Esophagus (tissue), 2 donors: ENCODE results near the gene MACF1. TPM values are rescaled to one million over a fixed set of nuclear protein-coding genes. Genes with fewer than 3 reads are reported as not detected.
A peak's percentile ranks its signal among the peaks of the same experiment; 100 is the strongest.

ENCODE experiments used
- H3K27ac ChIP-seq, 2 donors: one replicate each; pipeline ENCODE4 v1.5.1; 2013; ENCODE audit warnings: low read depth in 2 of 2, mild to moderate bottlenecking in 2 of 2, inconsistent platforms in 1 of 2, low read length in 1 of 2, moderate library complexity in 1 of 2
- H3K27me3 ChIP-seq, 2 donors: one replicate each; pipeline ENCODE4 v1.6.1; 2013; ENCODE audit warnings: low read length in 2 of 2, control low read depth in 1 of 2, mild to moderate bottlenecking in 1 of 2; ENCODE audit not compliant: insufficient read depth in 2 of 2, control insufficient read depth in 1 of 2
- H3K36me3 ChIP-seq, 2 donors: one replicate each; pipeline ENCODE4 v1.6.1; 2013; ENCODE audit warnings: low read length in 1 of 2; ENCODE audit not compliant: control insufficient read depth in 2 of 2, insufficient read depth in 2 of 2
- H3K4me1 ChIP-seq, 2 donors: one replicate each; pipeline ENCODE4 v1.6.1; 2013; ENCODE audit warnings: low read length in 1 of 2; ENCODE audit not compliant: control insufficient read depth in 2 of 2, insufficient read depth in 2 of 2
- H3K4me3 ChIP-seq, 2 donors: one replicate each; pipeline ENCODE4 v1.5.1; 2013; ENCODE audit warnings: low read length in 2 of 2, mild to moderate bottlenecking in 2 of 2, low read depth in 1 of 2, moderate library complexity in 1 of 2
- H3K9me3 ChIP-seq, 2 donors: one replicate each; pipeline ENCODE4 v1.6.1; 2013; ENCODE audit warnings: mild to moderate bottlenecking in 2 of 2, low read depth in 1 of 2, low read length in 1 of 2, moderate library complexity in 1 of 2; ENCODE audit not compliant: control insufficient read depth in 2 of 2, insufficient read depth in 1 of 2
- WGBS, 2 donors: extraction: QIAGEN DNeasy Blood & Tissue Kit; methylation state at CpG; one replicate each; pipeline ENCODE4 v1.1.7; 2013; 5-methylcytosine and 5-hydroxymethylcytosine counted together
- polyA plus RNA-seq, 2 donors: library from polyadenylated mRNA; stranded (reverse); fragments of 200-250 nt; gene quantifications; one replicate each; pipeline ENCODE4 v1.2.3, GENCODE V29; 2013
- donor health status: healthy with polysubstance abuse.
- donor health status: Bipolar disorder and iron deficiency.

Gene MACF1
- polyA plus RNA-seq, 2 donors, result 35.2 to 40.1 TPM

DNA sequence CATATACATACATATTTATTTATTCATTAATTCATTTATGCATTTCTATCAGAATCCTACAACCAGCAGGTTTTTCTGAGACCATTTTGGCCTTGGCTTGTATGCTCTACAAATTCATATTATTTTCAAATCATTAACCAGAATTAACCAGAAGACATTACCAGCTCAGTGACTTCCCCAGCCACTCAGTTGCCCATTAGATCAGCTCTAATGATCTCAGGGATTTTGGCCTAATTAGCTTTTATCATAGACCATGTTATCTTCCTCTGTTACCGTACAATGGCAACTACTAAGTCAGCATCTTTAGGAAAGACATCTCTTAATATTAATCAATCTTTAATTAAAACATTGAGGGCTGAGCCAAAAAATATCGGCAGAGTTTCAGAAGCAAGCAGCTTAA is 196.6 kb downstream of the MACF1 start:
- 72 to 80% methylated on average over 2 of the region's 2 CpGs for WGBS, 2 donors
- Histone ChIP-seq H3K9me3 (no peaks in the 10 kb centered on the region), H3K36me3 (no peaks in the 10 kb centered on the region), H3K27me3 (no peaks in the 10 kb centered on the region), H3K4me1 (peaks cover 0 to 3% of the 10 kb centered on the region in 2 donors), H3K27ac (no peak overlapping the region), H3K4me3 (no peak overlapping the region)

DNA sequence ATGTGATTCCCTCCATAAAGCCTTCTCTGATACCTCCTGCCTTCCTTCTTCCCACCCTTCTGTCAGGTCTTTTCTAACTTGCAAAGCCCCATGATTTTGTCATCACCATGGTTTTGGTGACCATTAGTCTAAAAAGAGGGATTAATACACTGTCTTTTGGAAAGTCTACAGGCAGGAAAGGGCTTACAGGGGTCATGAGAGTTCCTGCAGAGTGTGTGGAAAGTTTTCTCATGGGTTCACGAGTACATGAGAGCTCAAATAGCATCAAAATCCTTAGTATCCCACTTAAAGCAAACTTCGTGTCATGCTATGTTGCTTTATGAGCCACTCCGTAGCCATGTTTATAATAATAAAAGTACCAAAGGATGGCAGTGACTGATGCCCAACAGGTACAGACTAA is 200.4 kb downstream of the MACF1 start:
- H3K27me3 ChIP-seq, result no peaks in the 10 kb centered on the region
- no peaks in the 10 kb centered on the region for H3K9me3 ChIP-seq
- no peaks in the 10 kb centered on the region for H3K36me3 ChIP-seq
- H3K4me1 ChIP-seq, result no peaks in the 10 kb centered on the region
- no peak overlapping the region for H3K4me3 ChIP-seq
- 43 to 61% methylated on average over 3 of the region's 3 CpGs for WGBS, 2 donors
- H3K27ac ChIP-seq, result no peak overlapping the region

DNA sequence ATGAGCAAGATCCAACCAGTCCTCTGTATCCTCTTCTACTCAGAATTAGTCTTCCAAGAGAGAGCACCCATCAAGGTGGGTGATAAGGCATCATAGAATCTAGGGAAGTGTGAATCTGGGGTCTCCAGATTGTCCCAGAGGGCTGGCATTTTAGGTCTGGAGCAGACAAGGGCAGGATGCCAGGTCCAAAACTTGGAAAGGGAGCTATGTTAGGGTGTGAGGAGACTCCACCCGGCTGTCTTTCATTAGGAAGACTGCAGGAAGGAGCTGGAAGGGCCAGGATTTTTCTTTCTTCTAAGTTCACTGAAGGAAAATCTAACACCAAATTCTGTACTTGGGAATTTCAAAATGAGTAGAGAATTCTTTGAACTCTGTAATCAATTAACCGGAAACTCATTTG is 200.9 kb downstream of the MACF1 start:
- peaks cover 0 to under 1% of the 10 kb centered on the region in 2 donors for H3K4me1 ChIP-seq
- H3K36me3 ChIP-seq, result no peaks in the 10 kb centered on the region
- no peaks in the 10 kb centered on the region for H3K9me3 ChIP-seq
- no peaks in the 10 kb centered on the region for H3K27me3 ChIP-seq
- WGBS, 2 donors, result 33 to 38% methylated on average over 2 of the region's 2 CpGs
- H3K4me3 ChIP-seq, result no peak overlapping the region
- H3K27ac ChIP-seq, result no peak overlapping the region

DNA sequence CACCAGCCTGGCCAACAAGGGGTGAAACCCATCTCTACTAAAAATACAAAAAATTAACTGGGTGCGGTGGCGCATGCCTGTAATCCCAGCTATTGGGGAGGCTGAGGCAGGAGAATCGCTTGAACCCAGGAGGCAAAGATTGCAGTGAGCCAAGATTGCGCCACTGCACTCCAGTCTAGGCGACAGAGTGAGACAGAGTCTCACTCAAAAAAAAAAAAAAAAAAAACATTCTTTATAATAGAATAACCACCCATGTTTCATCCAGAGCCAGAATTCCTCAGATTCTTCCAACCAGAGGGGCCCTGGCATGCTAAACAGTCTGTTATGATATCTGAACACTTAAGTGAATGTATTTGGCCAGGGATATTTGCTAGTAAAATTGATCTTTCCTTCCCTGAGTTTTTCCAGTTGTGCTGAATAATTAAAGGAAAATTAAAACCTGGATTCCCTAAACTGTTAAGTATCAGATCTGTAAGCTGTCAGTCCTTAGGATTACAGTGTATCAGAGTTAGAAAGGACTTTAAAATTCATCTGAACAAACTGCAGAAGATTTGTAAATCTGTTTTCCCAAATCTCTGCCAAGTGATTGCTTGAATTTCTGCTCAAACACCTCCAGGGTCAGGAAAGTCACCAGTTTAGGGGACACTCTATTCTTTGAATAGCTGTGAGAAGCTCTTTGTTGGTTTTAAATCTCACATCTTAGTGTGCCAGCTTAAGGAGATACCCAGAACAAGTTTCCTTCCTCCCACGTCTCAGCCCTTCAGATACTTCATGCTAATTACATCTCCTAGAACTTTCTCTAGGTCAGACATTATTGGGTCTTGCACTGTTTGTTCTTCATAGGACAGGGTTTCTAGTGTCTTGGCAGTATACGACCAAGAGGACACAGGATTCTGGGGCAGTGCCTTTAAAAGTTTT is 202.3 kb downstream of the MACF1 start:
- peak overlapping the region; percentile 1 to 48 for H3K27ac ChIP-seq
- H3K9me3 ChIP-seq, result no peaks in the 10 kb centered on the region
- H3K27me3 ChIP-seq, result no peaks in the 10 kb centered on the region
- peaks cover 2 to 3% of the 10 kb centered on the region in 2 donors for H3K4me1 ChIP-seq
- 62 to 72% methylated on average over 7 of the region's 7 CpGs for WGBS, 2 donors
- no peaks in the 10 kb centered on the region for H3K36me3 ChIP-seq
- no peak overlapping the region for H3K4me3 ChIP-seq

DNA sequence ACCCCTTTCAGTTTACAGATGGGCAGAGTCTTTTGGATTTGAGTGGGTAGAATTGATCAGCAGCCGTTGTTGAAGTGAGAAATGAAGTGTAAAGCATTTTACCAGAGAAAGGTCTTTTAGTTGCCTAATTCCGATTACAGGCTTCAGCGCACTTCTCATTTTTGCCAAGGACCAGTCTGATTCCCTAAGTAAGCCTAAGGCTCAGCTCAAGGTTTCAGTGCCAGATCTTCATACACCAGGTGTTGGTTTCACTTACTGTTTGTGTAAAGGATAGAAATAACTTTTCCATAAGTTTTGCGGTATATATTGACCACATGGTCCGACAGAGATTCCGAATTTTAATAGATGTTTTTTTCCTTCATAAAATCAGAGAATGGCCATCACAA is 203.0 kb downstream of the MACF1 start:
- 35 to 44% methylated on average over 6 of the region's 6 CpGs for WGBS, 2 donors
- no peaks in the 10 kb centered on the region for H3K9me3 ChIP-seq

DNA sequence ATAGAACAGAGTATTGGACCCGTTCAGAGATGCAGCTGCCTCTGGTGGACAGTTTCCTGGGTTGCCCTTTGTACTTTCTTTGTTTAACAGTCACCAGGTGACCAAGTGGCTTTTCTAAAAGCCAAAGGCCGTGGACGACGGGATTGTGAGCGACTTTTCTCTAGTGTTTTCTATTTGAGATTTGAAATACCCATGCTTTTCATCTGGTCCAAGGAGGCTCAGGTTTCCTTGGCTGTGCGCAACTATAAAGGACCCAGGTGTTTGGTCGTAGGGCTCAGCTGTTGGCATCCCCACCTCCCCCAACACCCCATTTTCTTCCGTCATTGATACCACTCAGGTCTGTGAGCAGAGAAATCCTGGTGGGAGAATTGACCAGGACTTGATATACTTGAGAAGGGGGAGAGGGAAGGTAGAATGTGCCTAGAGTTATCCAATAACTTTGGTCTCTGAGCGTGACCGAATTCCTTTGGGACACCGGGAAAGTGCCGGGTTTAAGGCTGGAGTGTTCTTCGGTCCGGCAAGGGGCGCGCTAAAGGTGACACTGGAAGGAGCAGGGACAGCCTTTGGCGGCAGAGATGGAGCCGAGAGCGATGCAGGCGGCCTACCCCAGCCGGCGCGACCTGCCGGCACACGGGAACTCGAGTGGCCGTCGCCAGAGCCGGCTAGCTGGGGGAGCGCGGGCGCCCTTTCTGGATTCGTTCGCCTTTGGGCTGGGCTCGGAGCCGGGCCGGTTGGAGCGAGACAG is 203.6 kb downstream of the MACF1 start:
- Histone ChIP-seq H3K27me3 (no peaks in the 10 kb centered on the region), H3K9me3 (no peaks in the 10 kb centered on the region), H3K36me3 (peaks cover 4 to 5% of the 10 kb centered on the region in 2 donors), H3K27ac (peak overlapping the region; percentile 84 to 87), H3K4me3 (peak overlapping the region; percentile 75 to 81), H3K4me1 (peaks cover 5 to 6% of the 10 kb centered on the region in 2 donors)
- 9% methylated on average over 37 to 38 of the region's 38 CpGs for WGBS, 2 donors

More for the DNA sequence above, 203.0 kb downstream of the MACF1 start:
- Histone ChIP-seq H3K27me3 (no peaks in the 10 kb centered on the region), H3K4me3 (peak overlapping the region in 1 of 2 donors; percentile 81), H3K36me3 (no peaks in the 10 kb centered on the region), H3K27ac (peak overlapping the region in 1 of 2 donors; percentile 1), H3K4me1 (peaks cover 2 to 3% of the 10 kb centered on the region in 2 donors)

DNA sequence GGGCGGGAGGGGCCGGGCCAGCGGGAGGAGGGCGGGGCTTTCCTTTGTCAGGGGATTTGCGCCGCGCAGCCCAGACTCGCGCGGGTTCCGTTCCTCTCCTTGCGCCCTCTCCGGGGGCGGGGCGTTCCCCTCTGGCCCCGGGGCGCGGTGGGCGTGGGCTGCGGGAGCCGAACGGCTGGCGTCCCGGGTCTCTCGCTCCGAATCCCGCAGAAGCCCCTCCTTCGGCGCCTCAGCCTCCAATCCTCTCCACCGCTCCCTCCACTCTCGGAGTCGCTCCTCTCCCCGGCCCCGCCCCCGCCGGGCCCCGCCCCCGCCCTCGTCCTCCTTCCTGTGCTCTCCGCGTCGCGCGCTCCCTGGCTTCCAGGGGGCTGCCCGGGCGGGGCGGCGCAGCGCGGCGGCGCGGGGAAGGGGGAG is 204.2 kb downstream of the MACF1 start:
- peaks cover 6 to 7% of the 10 kb centered on the region in 2 donors for H3K4me1 ChIP-seq
- H3K9me3 ChIP-seq, result no peaks in the 10 kb centered on the region
- WGBS, 2 donors, result 0 to 1% methylated on average over 16 to 53 of the region's 53 CpGs
- H3K27me3 ChIP-seq, result no peaks in the 10 kb centered on the region
- H3K4me3 ChIP-seq, result peak overlapping the region; percentile 75 to 81
- H3K27ac ChIP-seq, result peak overlapping the region; percentile 87 to 89
- H3K36me3 ChIP-seq, result peaks cover 4 to 6% of the 10 kb centered on the region in 2 donors

DNA sequence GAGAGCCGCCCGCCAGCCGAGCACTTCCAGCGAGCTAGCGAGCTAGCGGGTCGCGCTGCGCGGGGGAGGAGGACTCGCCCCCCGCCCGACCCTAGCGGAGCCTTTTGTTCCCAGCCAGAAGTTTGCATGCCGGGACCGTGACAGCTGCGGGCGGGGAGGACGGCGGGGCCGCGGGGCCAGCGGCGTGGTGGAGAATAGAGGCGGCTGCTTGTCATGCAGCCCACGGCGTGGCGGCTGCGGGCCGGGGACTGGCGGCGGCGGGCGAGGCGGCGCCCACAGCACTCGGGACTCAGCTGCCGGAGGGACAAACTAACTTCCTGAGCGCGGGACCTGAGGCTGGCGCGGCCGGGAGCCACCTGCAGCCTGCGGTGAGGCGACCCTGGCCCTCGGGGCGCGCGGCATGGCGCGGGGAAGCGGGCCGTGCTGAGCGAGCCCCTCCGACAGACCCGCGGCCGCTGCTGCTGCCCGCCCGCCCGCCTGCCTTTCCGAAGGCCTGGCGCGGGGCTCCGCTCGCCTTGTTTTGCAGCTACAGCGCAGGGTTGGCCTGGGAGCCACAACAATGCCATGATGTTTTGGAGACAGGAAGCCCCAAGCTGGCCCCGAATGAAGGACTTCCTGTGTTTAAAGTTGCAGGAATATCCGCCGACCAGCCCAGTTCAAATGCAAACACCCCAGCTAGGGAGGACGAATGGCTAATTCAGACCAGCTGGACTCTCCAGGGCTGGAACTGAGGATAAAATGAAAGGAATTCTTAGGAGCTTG is 204.7 kb downstream of the MACF1 start:
- H3K4me3 ChIP-seq, result peak overlapping the region; percentile 75 to 81
- H3K27ac ChIP-seq, result peak overlapping the region; percentile 87 to 89
- 1 to 2% methylated on average over 39 to 71 of the region's 71 CpGs for WGBS, 2 donors
- H3K4me1 ChIP-seq, result peaks cover 12 to 13% of the 10 kb centered on the region in 2 donors
- H3K36me3 ChIP-seq, result peaks cover 4 to 6% of the 10 kb centered on the region in 2 donors
- no peaks in the 10 kb centered on the region for H3K9me3 ChIP-seq
- no peaks in the 10 kb centered on the region for H3K27me3 ChIP-seq

DNA sequence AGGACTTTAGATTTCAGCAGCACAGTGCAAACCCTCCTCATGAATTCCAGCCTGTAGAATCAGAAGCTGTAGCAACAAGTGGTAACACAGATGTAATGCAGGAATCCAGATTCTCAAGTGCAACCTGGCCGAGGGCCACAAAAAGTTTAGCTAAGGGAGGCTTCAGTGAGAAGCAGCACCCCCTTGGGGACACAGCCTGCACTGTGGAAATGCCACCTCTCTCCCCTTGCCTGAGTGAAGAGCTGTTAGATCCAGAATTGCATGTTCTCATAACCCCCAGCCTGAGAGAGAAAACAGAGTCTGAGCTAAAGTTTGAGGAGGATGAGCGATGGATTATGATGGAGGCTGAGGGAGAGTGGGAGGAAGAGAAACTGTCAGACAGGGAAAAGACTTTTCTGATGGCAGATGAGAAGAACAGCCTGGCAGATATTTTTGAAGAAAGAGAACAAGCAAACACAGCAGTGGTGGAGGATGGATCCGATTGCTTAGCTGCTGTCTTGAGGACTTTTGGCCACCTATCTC is 206.5 kb downstream of the MACF1 start:
- no peaks in the 10 kb centered on the region for H3K27me3 ChIP-seq
- H3K36me3 ChIP-seq, result peaks cover 4 to 6% of the 10 kb centered on the region in 2 donors
- H3K27ac ChIP-seq, result peak overlapping the region in 1 of 2 donors; percentile 36
- no peak overlapping the region for H3K4me3 ChIP-seq
- no peaks in the 10 kb centered on the region for H3K9me3 ChIP-seq
- 29 to 31% methylated on average over 3 of the region's 3 CpGs for WGBS, 2 donors
- peaks cover 12 to 13% of the 10 kb centered on the region in 2 donors for H3K4me1 ChIP-seq
